HL-60 (cell line): ENCODE results near the gene GATA1.

Experiments used
- DNase-seq, 2 experiments: peaks; one replicate each; pipeline ENCODE4 v3.0.0-alpha.2; 2010 to 2020; ENCODE audit warnings: low read depth in 1 of 2, low spot score in 1 of 2
- H3K27ac ChIP-seq: fragments of 250-450 bp; sonication (Bioruptor Pico); replicated peaks from 2 replicates; pipeline ENCODE4 v1.5.1; 2020; ENCODE audit warnings: mild to moderate bottlenecking, moderate library complexity
- H3K27me3 ChIP-seq: fragments of 250-450 bp; sonication (Bioruptor Pico); 2 replicates; pipeline ENCODE4 v1.5.1; 2021; ENCODE audit warnings: mild to moderate bottlenecking, moderate library complexity; ENCODE audit not compliant: insufficient read depth, poor library complexity, severe bottlenecking
- H3K4me3 ChIP-seq: replicated peaks from 2 replicates; pipeline ENCODE4 v1.5.1; 2011; ENCODE audit warnings: mild to moderate bottlenecking, control low read depth, low read length; ENCODE audit not compliant: insufficient read depth
- CTCF ChIP-seq: IDR thresholded peaks from one replicate; pipeline ENCODE4 v1.5.1; 2011; ENCODE audit warnings: low read length, control low read depth, inconsistent platforms; ENCODE audit not compliant: insufficient read depth
- GABPA ChIP-seq: IDR thresholded peaks from 2 replicates; pipeline ENCODE4 v1.6.1; 2012; ENCODE audit warnings: low read depth
- POLR2AphosphoS5 ChIP-seq: IDR thresholded peaks from 2 replicates; pipeline ENCODE4 v1.6.1; 2012; ENCODE audit warnings: low read depth
- REST ChIP-seq: IDR thresholded peaks from 2 replicates; pipeline ENCODE4 v1.6.1; 2012; ENCODE audit warnings: low read depth; ENCODE audit not compliant: insufficient replicate concordance
- SPI1 ChIP-seq: IDR thresholded peaks from 2 replicates; pipeline ENCODE4 v1.6.1; 2012; ENCODE audit warnings: low read depth, mild to moderate bottlenecking, borderline replicate concordance

The GATA1 gene

GRCh38 chrX:48753708-48754228, 32.6 kb upstream of the GATA1 start:
- no peak for DNase-seq
- no peak overlapping the region for H3K27ac ChIP-seq
- TF ChIP-seq CTCF: no peak
- no peak for TF ChIP-seq POLR2AphosphoS5
- TF ChIP-seq REST: no peak
- TF ChIP-seq SPI1: no peak
- no peak for TF ChIP-seq GABPA
- H3K27me3 ChIP-seq: no peaks in the 10 kb centered on the region
- H3K4me3 ChIP-seq: no peak overlapping the region

- no peak overlapping the region for H3K4me3 ChIP-seq
- DNase-seq: no peak
- H3K27ac ChIP-seq: no peak overlapping the region
- no peak for TF ChIP-seq GABPA
- no peak for TF ChIP-seq CTCF
- TF ChIP-seq SPI1: no peak
- H3K27me3 ChIP-seq: no peaks in the 10 kb centered on the region
Observed at GRCh38 chrX:48754238-48754637, 32.2 kb upstream of the GATA1 start.

GRCh38 chrX:48761674-48762471, 24.5 kb upstream of the GATA1 start, which contains the start of gene GLOD5:
Gene GLOD5, plus strand, starts transcription at chrX:48761747. Its CDS starts 44 bp downstream, at chrX:48761791.
- Histone ChIP-seq H3K27me3 (no peaks in the 10 kb centered on the region), H3K4me3 (no peak within 1 kb of the TSS), H3K27ac (no peak within 1 kb of the TSS)
- TF ChIP-seq SPI1: no peak
- no peak for TF ChIP-seq REST
- no peak for TF ChIP-seq CTCF
- TF ChIP-seq POLR2AphosphoS5: no peak
- TF ChIP-seq GABPA: no peak
- DNase-seq: peak in 1 of 2 experiments; percentile 37
